Loucy (cell line): ENCODE data around the gene COL23A1.

Experiments
- H2AFZ ChIP-seq: fragments of 200-600 bp; sonication (generic); 2 replicates; pipeline ENCODE4 v1.6.0; 2016; ENCODE audit warnings: antibody characterized with exemption, mild to moderate bottlenecking, low read length, moderate library complexity
- H3F3A ChIP-seq: fragments of 200-600 bp; 2 replicates; pipeline ENCODE4 v1.6.0; 2016; ENCODE audit warnings: antibody characterized with exemption, low read depth, mild to moderate bottlenecking
- H3K27me3 ChIP-seq: fragments of 200-600 bp; sonication (generic); 2 replicates; pipeline ENCODE4 v1.6.1; 2014; ENCODE audit warnings: low read length, mild to moderate bottlenecking; ENCODE audit not compliant: insufficient read depth, poor library complexity, severe bottlenecking
- H3K36me3 ChIP-seq: fragments of 200-600 bp; sonication (generic); 2 replicates; pipeline ENCODE4 v1.6.1; 2016; ENCODE audit warnings: low read length; ENCODE audit not compliant: insufficient read depth
- H3K4me1 ChIP-seq: fragments of 200-600 bp; sonication (generic); 2 replicates; pipeline ENCODE4 v1.5.1; 2014; ENCODE audit warnings: low read length, mild to moderate bottlenecking; ENCODE audit not compliant: insufficient read depth, poor library complexity, severe bottlenecking
- H3K4me2 ChIP-seq: fragments of 200-600 bp; sonication (generic); 2 replicates; pipeline ENCODE4 v1.6.0; 2014; ENCODE audit warnings: antibody characterized with exemption, low read length, low read depth, mild to moderate bottlenecking; ENCODE audit not compliant: poor library complexity, severe bottlenecking
- H3K4me3 ChIP-seq: fragments of 200-600 bp; sonication (generic); 2 replicates; pipeline ENCODE4 v1.5.1; 2014; ENCODE audit warnings: low read length, mild to moderate bottlenecking, mixed read lengths; ENCODE audit not compliant: poor library complexity, severe bottlenecking
- H3K79me2 ChIP-seq: fragments of 200-600 bp; sonication (generic); 2 replicates; pipeline ENCODE4 v1.6.1; 2014; ENCODE audit warnings: low read length; ENCODE audit not compliant: insufficient read depth
- H3K9ac ChIP-seq: fragments of 200-600 bp; sonication (generic); 2 replicates; pipeline ENCODE4 v1.6.0; 2014; ENCODE audit warnings: mild to moderate bottlenecking, low read depth, low read length, moderate library complexity; ENCODE audit not compliant: poor library complexity, severe bottlenecking
- H3K9me2 ChIP-seq: fragments of 200-600 bp; sonication (generic); replicated peaks from 2 replicates; pipeline ENCODE4 v1.6.1; 2016; ENCODE audit warnings: low read depth, low read length, mixed read lengths
- H3K9me3 ChIP-seq: fragments of 200-600 bp; sonication (generic); 2 replicates; pipeline ENCODE4 v1.6.1; 2014; ENCODE audit warnings: mild to moderate bottlenecking, antibody characterized with exemption, low read length, low read depth; ENCODE audit not compliant: insufficient read depth
- H4K20me1 ChIP-seq: fragments of 200-600 bp; sonication (generic); 2 replicates; pipeline ENCODE4 v1.6.0; 2014; ENCODE audit warnings: antibody characterized with exemption, low read length, mild to moderate bottlenecking; ENCODE audit not compliant: insufficient read depth, poor library complexity, severe bottlenecking
- EZH2phosphoT487 ChIP-seq: fragments of 200-600 bp; IDR thresholded peaks from 2 replicates; pipeline ENCODE4 v1.6.1; 2018; ENCODE audit warnings: antibody characterized with exemption, mild to moderate bottlenecking, moderate library complexity, borderline replicate concordance
- TF ChIP-seq, protein P1 (sequence below): fragments of 200-600 bp; sonication (generic); conservative IDR thresholded peaks from 2 replicates; pipeline ENCODE4 v1.5.1; 2014; ENCODE audit warnings: mild to moderate bottlenecking, antibody characterized with exemption, low read length

COL23A1 gene

DNA sequence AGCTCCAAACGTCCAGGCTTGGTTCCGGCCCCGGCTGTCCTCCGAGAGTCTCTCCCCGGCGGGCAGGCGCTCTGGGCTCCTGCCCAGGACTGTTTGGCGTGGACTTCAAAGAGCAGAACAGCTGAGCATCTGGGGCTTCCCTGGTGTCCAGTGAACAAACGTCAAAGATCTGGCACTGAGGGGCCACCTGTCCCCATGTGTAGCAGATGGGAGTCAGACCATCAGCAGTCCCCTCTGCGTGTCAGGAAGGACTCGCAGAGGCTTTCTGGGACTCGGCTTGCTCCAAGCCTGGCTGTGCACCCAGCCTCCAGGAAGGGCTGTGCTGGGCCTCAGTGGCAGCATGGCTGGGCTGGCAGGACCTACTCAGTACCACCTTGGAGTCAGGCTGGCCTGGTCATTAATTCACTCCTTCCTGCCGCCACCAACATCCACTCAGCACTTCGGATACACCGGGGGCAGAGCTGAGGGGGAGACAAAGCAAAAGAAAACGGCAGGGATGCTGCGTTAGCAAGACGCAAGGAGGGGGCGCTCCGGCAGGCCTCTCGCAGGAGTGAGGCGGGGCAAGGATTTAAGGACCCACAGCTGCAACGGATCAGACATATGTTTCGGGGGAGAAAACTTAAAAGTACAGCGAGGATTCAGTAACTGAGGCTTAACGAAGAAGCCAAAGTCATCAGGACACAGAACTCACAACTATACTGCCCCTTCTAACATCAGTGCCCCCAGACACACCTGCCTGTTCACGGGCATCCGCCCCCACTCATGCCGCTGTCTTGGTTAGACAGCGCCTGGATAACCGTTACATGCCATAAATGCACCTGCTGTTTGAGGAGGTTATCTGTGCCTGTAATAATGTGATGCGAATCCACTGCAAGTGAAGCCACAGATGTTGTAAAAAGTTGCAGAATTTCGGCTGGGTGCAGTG is 193.1 kb downstream of the COL23A1 start:
- Histone ChIP-seq H3K4me3 (no peak overlapping the region), H3K36me3 (no peaks in the 10 kb centered on the region), H4K20me1 (no peaks in the 10 kb centered on the region), H3K4me2 (no peak overlapping the region), H3K79me2 (no peaks in the 10 kb centered on the region), H3K9me2 (no peaks in the 10 kb centered on the region), H3K9me3 (no peaks in the 10 kb centered on the region), H2AFZ (no peak overlapping the region), H3K9ac (no peak overlapping the region), H3F3A (no peaks in the 10 kb centered on the region), H3K27me3 (no peaks in the 10 kb centered on the region), H3K4me1 (no peaks in the 10 kb centered on the region)
- TF ChIP-seq EZH2phosphoT487, result no peak
- TF ChIP-seq, protein P1, sequence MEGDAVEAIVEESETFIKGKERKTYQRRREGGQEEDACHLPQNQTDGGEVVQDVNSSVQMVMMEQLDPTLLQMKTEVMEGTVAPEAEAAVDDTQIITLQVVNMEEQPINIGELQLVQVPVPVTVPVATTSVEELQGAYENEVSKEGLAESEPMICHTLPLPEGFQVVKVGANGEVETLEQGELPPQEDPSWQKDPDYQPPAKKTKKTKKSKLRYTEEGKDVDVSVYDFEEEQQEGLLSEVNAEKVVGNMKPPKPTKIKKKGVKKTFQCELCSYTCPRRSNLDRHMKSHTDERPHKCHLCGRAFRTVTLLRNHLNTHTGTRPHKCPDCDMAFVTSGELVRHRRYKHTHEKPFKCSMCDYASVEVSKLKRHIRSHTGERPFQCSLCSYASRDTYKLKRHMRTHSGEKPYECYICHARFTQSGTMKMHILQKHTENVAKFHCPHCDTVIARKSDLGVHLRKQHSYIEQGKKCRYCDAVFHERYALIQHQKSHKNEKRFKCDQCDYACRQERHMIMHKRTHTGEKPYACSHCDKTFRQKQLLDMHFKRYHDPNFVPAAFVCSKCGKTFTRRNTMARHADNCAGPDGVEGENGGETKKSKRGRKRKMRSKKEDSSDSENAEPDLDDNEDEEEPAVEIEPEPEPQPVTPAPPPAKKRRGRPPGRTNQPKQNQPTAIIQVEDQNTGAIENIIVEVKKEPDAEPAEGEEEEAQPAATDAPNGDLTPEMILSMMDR, result no peak

DNA sequence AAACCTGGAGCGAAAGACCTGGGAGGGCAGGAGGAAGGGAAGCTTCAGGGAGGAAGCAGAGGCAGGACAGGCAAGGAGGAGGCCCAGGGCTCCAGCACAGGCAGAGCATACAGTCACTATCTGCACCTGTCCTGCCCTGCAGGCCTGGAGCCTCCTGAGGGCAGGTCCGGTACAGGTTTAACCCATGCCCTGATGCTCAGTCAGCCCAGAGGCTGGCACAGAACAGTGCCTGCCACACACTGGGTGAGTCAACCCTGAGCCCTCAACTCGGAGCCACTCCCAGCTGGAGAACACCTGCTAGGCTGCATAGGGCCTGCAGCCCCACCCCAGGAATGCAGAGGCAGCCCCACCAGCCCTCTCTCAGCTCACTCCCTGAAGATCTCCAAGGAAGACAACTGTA is 196.1 kb downstream of the COL23A1 start:
- TF ChIP-seq EZH2phosphoT487, result no peak
- TF ChIP-seq, protein P1, result no peak
- Histone ChIP-seq H2AFZ (no peak overlapping the region), H3K4me2 (no peak overlapping the region), H3K79me2 (no peaks in the 10 kb centered on the region), H4K20me1 (no peaks in the 10 kb centered on the region), H3K27me3 (no peaks in the 10 kb centered on the region), H3K9me2 (no peaks in the 10 kb centered on the region), H3K4me1 (no peaks in the 10 kb centered on the region), H3K9ac (no peak overlapping the region), H3F3A (no peaks in the 10 kb centered on the region), H3K36me3 (no peaks in the 10 kb centered on the region), H3K4me3 (no peak overlapping the region), H3K9me3 (no peaks in the 10 kb centered on the region)

DNA sequence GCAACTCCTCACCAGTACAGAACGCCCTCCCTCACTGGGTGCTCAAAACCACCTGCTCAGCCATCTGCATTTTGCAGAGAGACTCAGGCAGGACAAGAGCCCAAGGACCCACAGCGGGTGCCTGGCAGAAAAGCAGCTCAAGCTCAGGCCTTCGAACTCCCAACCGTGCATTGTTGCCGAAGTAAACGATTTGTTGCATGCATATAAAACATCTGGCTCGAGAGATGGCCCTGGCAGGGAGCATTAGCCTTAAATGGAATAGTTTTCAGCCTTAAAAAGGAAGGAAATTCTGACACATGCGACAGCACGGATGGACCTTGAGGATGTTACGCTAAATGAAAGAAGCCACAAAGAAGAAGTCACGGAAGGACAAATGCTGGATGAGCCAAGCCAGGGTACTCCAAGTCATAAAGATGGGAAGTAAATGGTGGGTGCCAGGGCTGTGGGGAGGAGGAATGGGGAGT is 197.2 kb downstream of the COL23A1 start:
- H3K4me1 ChIP-seq, result no peaks in the 10 kb centered on the region
- no peaks in the 10 kb centered on the region for H3K79me2 ChIP-seq
- no peak overlapping the region for H3K4me3 ChIP-seq

More for the DNA sequence above, 197.2 kb downstream of the COL23A1 start:
- no peaks in the 10 kb centered on the region for H3K36me3 ChIP-seq
- H3K9me3 ChIP-seq, result no peaks in the 10 kb centered on the region
- TF ChIP-seq, protein P1, result no peak
- TF ChIP-seq EZH2phosphoT487, result no peak
- H3F3A ChIP-seq, result no peaks in the 10 kb centered on the region
- no peak overlapping the region for H3K4me2 ChIP-seq
- H2AFZ ChIP-seq, result no peak overlapping the region
- H3K9ac ChIP-seq, result no peak overlapping the region
- H4K20me1 ChIP-seq, result no peaks in the 10 kb centered on the region
- H3K27me3 ChIP-seq, result no peaks in the 10 kb centered on the region
- no peaks in the 10 kb centered on the region for H3K9me2 ChIP-seq
